CD4-positive, CD25-positive, alpha-beta regulatory T cell (primary cell): ENCODE results near the gene SHB. TPM values are rescaled to one million over a fixed set of nuclear protein-coding genes. Genes with fewer than 3 reads are reported as not detected.

Experiments used
- ATAC-seq, 2 donors: fragments of 150-1000 bp; cut with Tn5 transposase; one replicate each; pipeline ENCODE4 v1.10.0; 2021; ENCODE audit warnings: low read depth in 2 of 2, moderate number of reproducible peaks in 2 of 2, moderate library complexity in 1 of 2
- DNase-seq, 3 donors: peaks; one replicate each; pipeline versions ENCODE4 v3.0.0 to v3.0.0-alpha.2; 2012 to 2022; ENCODE audit warnings: mixed read lengths in 1 of 3
- H3K27ac ChIP-seq: one replicate; pipeline ENCODE4 v1.7.0; 2013; ENCODE audit warnings: mild to moderate bottlenecking, low read length; ENCODE audit not compliant: insufficient read depth, poor library complexity, severe bottlenecking
- H3K27me3 ChIP-seq: one replicate; pipeline ENCODE4 v1.7.0; 2013; ENCODE audit warnings: low read length; ENCODE audit not compliant: control insufficient read depth, insufficient read depth
- H3K36me3 ChIP-seq: one replicate; pipeline ENCODE4 v1.7.0; 2013; ENCODE audit warnings: mild to moderate bottlenecking, low read length, moderate library complexity; ENCODE audit not compliant: control insufficient read depth, insufficient read depth
- H3K4me1 ChIP-seq: 2 replicates; pipeline ENCODE4 v1.7.0; 2013; ENCODE audit warnings: mild to moderate bottlenecking, low read length; ENCODE audit not compliant: insufficient read depth, control insufficient read depth, poor library complexity, severe bottlenecking
- H3K4me3 ChIP-seq: one replicate; pipeline ENCODE4 v1.7.0; 2013; ENCODE audit warnings: low read depth, mild to moderate bottlenecking, low read length, moderate library complexity
- H3K9me3 ChIP-seq, 2 experiments: 1 replicate in 1 of 2; 2 replicates in 1 of 2; pipeline ENCODE4 v1.7.0; 2013; ENCODE audit warnings: low read length in 2 of 2, mild to moderate bottlenecking in 1 of 2, moderate library complexity in 1 of 2; ENCODE audit not compliant: control insufficient read depth in 2 of 2
- H3K27ac Mint-ChIP-seq, 3 donors: one replicate each; pipeline ENCODE4 v1.8.0; 2020 to 2022; ENCODE audit warnings: mild to moderate bottlenecking in 3 of 3, mixed read lengths in 3 of 3, moderate library complexity in 2 of 3
- H3K27me3 Mint-ChIP-seq: one replicate; pipeline ENCODE4 v1.8.0; 2022; ENCODE audit warnings: mild to moderate bottlenecking, mixed read lengths
- H3K36me3 Mint-ChIP-seq: one replicate; pipeline ENCODE4 v1.8.0; 2020; ENCODE audit warnings: mixed read lengths
- H3K4me1 Mint-ChIP-seq, 4 donors: one replicate each; pipeline ENCODE4 v1.8.0; 2020 to 2022; ENCODE audit warnings: mixed read lengths in 4 of 4, mild to moderate bottlenecking in 1 of 4
- H3K4me3 Mint-ChIP-seq, 4 donors: one replicate each; pipeline ENCODE4 v1.8.0; 2020 to 2022; ENCODE audit warnings: mild to moderate bottlenecking in 4 of 4, mixed read lengths in 4 of 4, moderate library complexity in 3 of 4
- H3K9me3 Mint-ChIP-seq, 7 donors: one replicate each; pipeline ENCODE4 v1.8.0; 2020 to 2022; ENCODE audit warnings: mixed read lengths in 7 of 7, mild to moderate bottlenecking in 3 of 7, moderate library complexity in 2 of 7
- polyA plus RNA-seq, 4 donors: library from polyadenylated mRNA; unstranded; fragments of 300-500 nt; fragmentation: Illumina TruSeq; gene quantifications; one replicate each; pipeline ENCODE4 v1.2.3, GENCODE V29; 2021
- total RNA-seq: library from RNA; stranded (reverse); gene quantifications from one replicate; pipeline ENCODE4 v1.2.3, GENCODE V29; 2022

Gene SHB
- total and polyA plus RNA-seq, 5 donors from 2014 or later = 0.27 to 0.69 TPM; not detected in 3

GRCh38 chr9:38033941-38034340 is 35.1 kb downstream of the SHB start:
- no peak for ATAC-seq
- no peak for DNase-seq
- Mint-ChIP-seq H3K27me3 (peaks cover 10% of the 10 kb centered on the region), H3K9me3 (no peaks in the 10 kb centered on the region), H3K4me1 (no peaks in the 10 kb centered on the region), H3K27ac (no peak overlapping the region), H3K36me3 (no peaks in the 10 kb centered on the region), H3K4me3 (no peak overlapping the region)
- no peaks in the 10 kb centered on the region for H3K36me3 ChIP-seq
- H3K27me3 ChIP-seq = no peaks in the 10 kb centered on the region
- H3K9me3 ChIP-seq = no peaks in the 10 kb centered on the region
- no peak overlapping the region for H3K27ac ChIP-seq
- no peak overlapping the region for H3K4me3 ChIP-seq
- no peaks in the 10 kb centered on the region for H3K4me1 ChIP-seq

- H3K27ac ChIP-seq = no peak overlapping the region
Measured at GRCh38 chr9:38032266-38033110, 36.5 kb downstream of the SHB start.

GRCh38 chr9:38031594-38031993 is 37.4 kb downstream of the SHB start:
- Mint-ChIP-seq H3K4me1 (no peaks in the 10 kb centered on the region), H3K27ac (no peak overlapping the region), H3K27me3 (peaks cover 10% of the 10 kb centered on the region), H3K4me3 (no peak overlapping the region), H3K9me3 (no peaks in the 10 kb centered on the region), H3K36me3 (no peaks in the 10 kb centered on the region)
- no peaks in the 10 kb centered on the region for H3K27me3 ChIP-seq
- no peaks in the 10 kb centered on the region for H3K4me1 ChIP-seq
- H3K36me3 ChIP-seq = no peaks in the 10 kb centered on the region
- no peak overlapping the region for H3K27ac ChIP-seq
- no peaks in the 10 kb centered on the region for H3K9me3 ChIP-seq
- no peak for ATAC-seq
- DNase-seq = no peak
- no peak overlapping the region for H3K4me3 ChIP-seq

More at GRCh38 chr9:38032266-38033110, 36.5 kb downstream of the SHB start:
- Histone ChIP-seq H3K4me1 (no peaks in the 10 kb centered on the region), H3K27me3 (no peaks in the 10 kb centered on the region), H3K9me3 (no peaks in the 10 kb centered on the region), H3K4me3 (no peak overlapping the region), H3K36me3 (no peaks in the 10 kb centered on the region)
- Mint-ChIP-seq H3K4me1 (no peaks in the 10 kb centered on the region), H3K9me3 (no peaks in the 10 kb centered on the region), H3K4me3 (no peak overlapping the region), H3K36me3 (no peaks in the 10 kb centered on the region), H3K27ac (no peak overlapping the region), H3K27me3 (peaks cover 10% of the 10 kb centered on the region)
- DNase-seq (no peak), ATAC-seq (no peak)

GRCh38 chr9:38030658-38031057 is 38.4 kb downstream of the SHB start:
- no peak overlapping the region for H3K4me3 Mint-ChIP-seq
- no peak for DNase-seq
- no peaks in the 10 kb centered on the region for H3K27me3 ChIP-seq
- no peak overlapping the region for H3K4me3 ChIP-seq
- no peaks in the 10 kb centered on the region for H3K36me3 ChIP-seq
- H3K27me3 Mint-ChIP-seq = peaks cover 10% of the 10 kb centered on the region
- no peak overlapping the region for H3K27ac ChIP-seq
- no peaks in the 10 kb centered on the region for H3K4me1 Mint-ChIP-seq
- H3K36me3 Mint-ChIP-seq = no peaks in the 10 kb centered on the region
- H3K9me3 ChIP-seq = no peaks in the 10 kb centered on the region
- no peaks in the 10 kb centered on the region for H3K4me1 ChIP-seq
- no peak for ATAC-seq
- no peak overlapping the region for H3K27ac Mint-ChIP-seq
- H3K9me3 Mint-ChIP-seq = no peaks in the 10 kb centered on the region

GRCh38 chr9:38029915-38030638 is 39.0 kb downstream of the SHB start:
- H3K27me3 Mint-ChIP-seq = peaks cover 10% of the 10 kb centered on the region
- Histone ChIP-seq H3K9me3 (no peaks in the 10 kb centered on the region), H3K4me3 (no peak overlapping the region), H3K27ac (no peak overlapping the region), H3K4me1 (no peaks in the 10 kb centered on the region), H3K36me3 (no peaks in the 10 kb centered on the region), H3K27me3 (no peaks in the 10 kb centered on the region)
- no peak overlapping the region for H3K4me3 Mint-ChIP-seq
- ATAC-seq (no peak), DNase-seq (no peak)
- no peaks in the 10 kb centered on the region for H3K9me3 Mint-ChIP-seq
- no peaks in the 10 kb centered on the region for H3K36me3 Mint-ChIP-seq
- H3K27ac Mint-ChIP-seq = no peak overlapping the region
- H3K4me1 Mint-ChIP-seq = no peaks in the 10 kb centered on the region

GRCh38 chr9:38027714-38028113 is 41.3 kb downstream of the SHB start:
- Mint-ChIP-seq H3K36me3 (no peaks in the 10 kb centered on the region), H3K27me3 (peaks cover 6% of the 10 kb centered on the region), H3K27ac (no peak overlapping the region), H3K4me3 (no peak overlapping the region), H3K4me1 (no peaks in the 10 kb centered on the region), H3K9me3 (no peaks in the 10 kb centered on the region)
- Histone ChIP-seq H3K4me1 (no peaks in the 10 kb centered on the region), H3K9me3 (no peaks in the 10 kb centered on the region), H3K27ac (no peak overlapping the region), H3K4me3 (no peak overlapping the region), H3K36me3 (no peaks in the 10 kb centered on the region), H3K27me3 (no peaks in the 10 kb centered on the region)
- ATAC-seq (no peak), DNase-seq (no peak)

GRCh38 chr9:38026840-38027527 is 42.0 kb downstream of the SHB start:
- no peaks in the 10 kb centered on the region for H3K4me1 ChIP-seq
- H3K27me3 ChIP-seq = no peaks in the 10 kb centered on the region
- no peaks in the 10 kb centered on the region for H3K9me3 Mint-ChIP-seq
- H3K36me3 ChIP-seq = no peaks in the 10 kb centered on the region
- ATAC-seq (no peak), DNase-seq (no peak)
- no peaks in the 10 kb centered on the region for H3K4me1 Mint-ChIP-seq
- H3K27ac Mint-ChIP-seq = no peak overlapping the region
- no peak overlapping the region for H3K4me3 Mint-ChIP-seq
- H3K27ac ChIP-seq = no peak overlapping the region
- H3K4me3 ChIP-seq = no peak overlapping the region
- H3K9me3 ChIP-seq = no peaks in the 10 kb centered on the region
- no peaks in the 10 kb centered on the region for H3K36me3 Mint-ChIP-seq
- peaks cover 1% of the 10 kb centered on the region for H3K27me3 Mint-ChIP-seq
